GM21447 (cell line): Measurements from ENCODE around the gene RPH3AL.
"Not testable (repeated sequence)": the region's sequence is repeated elsewhere in the genome, so short reads cannot be mapped to it uniquely, and the experiment has no call there.

Source experiments
- ATAC-seq: cut with Tn5 transposase; IDR thresholded peaks from one replicate; pipeline ENCODE4 v1.9.1; 2021; ENCODE audit not compliant: unreplicated experiment

RPH3AL gene

GRCh38 chr17:227078-227945, 125.3 kb downstream of the RPH3AL start:
- no peak for ATAC-seq

- ATAC-seq, result no peak
Observed at GRCh38 chr17:226108-227077, 126.2 kb downstream of the RPH3AL start.

GRCh38 chr17:225551-225950, 127.1 kb downstream of the RPH3AL start:
- ATAC-seq, result no peak

- ATAC-seq, result not testable (repeated sequence)
Observed at GRCh38 chr17:224576-224975, 128.0 kb downstream of the RPH3AL start.

- no peak for ATAC-seq
Observed at GRCh38 chr17:223723-224471, 128.7 kb downstream of the RPH3AL start.

- ATAC-seq, result no peak
Observed at GRCh38 chr17:222172-222571, 130.4 kb downstream of the RPH3AL start.

GRCh38 chr17:219696-220095, 132.9 kb downstream of the RPH3AL start:
- ATAC-seq, result no peak

GRCh38 chr17:218432-219110, 134.0 kb downstream of the RPH3AL start:
- ATAC-seq, result no peak

GRCh38 chr17:216625-217024, 136.0 kb downstream of the RPH3AL start:
- ATAC-seq, result no peak

GRCh38 chr17:215563-216478, 136.8 kb downstream of the RPH3AL start:
- ATAC-seq, result not testable (repeated sequence)

- no peak for ATAC-seq
Observed at GRCh38 chr17:214881-215331, 137.7 kb downstream of the RPH3AL start.

GRCh38 chr17:213286-214105, 139.1 kb downstream of the RPH3AL start:
- ATAC-seq, result no peak

GRCh38 chr17:210402-210801, 142.2 kb downstream of the RPH3AL start:
- no peak for ATAC-seq

GRCh38 chr17:208429-208828, 144.2 kb downstream of the RPH3AL start:
- no peak for ATAC-seq

- no peak for ATAC-seq
Observed at GRCh38 chr17:207775-208174, 144.8 kb downstream of the RPH3AL start.

GRCh38 chr17:206941-207560, 145.6 kb downstream of the RPH3AL start:
- no peak for ATAC-seq

- not testable (repeated sequence) for ATAC-seq
Observed at GRCh38 chr17:206484-206883, 146.1 kb downstream of the RPH3AL start.

GRCh38 chr17:205817-206216, 146.8 kb downstream of the RPH3AL start:
- no peak for ATAC-seq
